CD4-positive, alpha-beta memory T cell (primary cell): ENCODE data around the gene CHN1. TPM values are rescaled to one million over a fixed set of nuclear protein-coding genes. Genes with fewer than 3 reads are reported as not detected.

Experiments
- CTCF ChIA-PET: fragments of 350-600 bp; sonication (Branson Sonifier 250); formaldehyde crosslinking; loops from one replicate; lab custom pipeline; 2021; ENCODE audit warnings: inconsistent platforms; ENCODE audit not compliant: partially characterized antibody; lab: Charles Lee
- POLR2A ChIA-PET: fragments of 350-600 bp; sonication (Branson Sonifier 250); formaldehyde crosslinking; loops from one replicate; lab custom pipeline; 2021; ENCODE audit not compliant: partially characterized antibody; lab: Charles Lee
- DNase-seq, 5 donors: peaks; one replicate each; pipeline versions ENCODE4 v3.0.0 to v3.0.0-alpha.2; 2020 to 2022; ENCODE audit warnings: mixed read lengths in 1 of 5
- H3K27ac ChIP-seq: one replicate; pipeline ENCODE4 v1.7.0; 2013; ENCODE audit warnings: low read depth, low read length
- H3K27me3 ChIP-seq: 2 replicates; pipeline ENCODE4 v1.7.0; 2013; ENCODE audit warnings: mild to moderate bottlenecking, low read length, moderate library complexity; ENCODE audit not compliant: insufficient read depth
- H3K36me3 ChIP-seq: 2 replicates; pipeline ENCODE4 v1.7.0; 2013; ENCODE audit warnings: mild to moderate bottlenecking, low read length, moderate library complexity; ENCODE audit not compliant: insufficient read depth
- H3K4me1 ChIP-seq: 2 replicates; pipeline ENCODE4 v1.7.0; 2013; ENCODE audit warnings: mild to moderate bottlenecking, low read length, moderate library complexity; ENCODE audit not compliant: insufficient read depth
- H3K4me3 ChIP-seq, 2 donors: one replicate each; pipeline ENCODE4 v1.7.0; 2013; ENCODE audit warnings: low read length in 2 of 2, mild to moderate bottlenecking in 1 of 2
- H3K9me3 ChIP-seq, 2 donors: one replicate each; pipeline ENCODE4 v1.7.0; 2013; ENCODE audit warnings: low read length in 2 of 2, control low read depth in 1 of 2; ENCODE audit not compliant: control insufficient read depth in 1 of 2
- H3K27ac Mint-ChIP-seq, 7 donors: one replicate each; pipeline ENCODE4 v1.8.0; 2020 to 2021; ENCODE audit warnings: mixed read lengths in 7 of 7, mild to moderate bottlenecking in 6 of 7, inconsistent platforms in 3 of 7, moderate library complexity in 3 of 7
- H3K27me3 Mint-ChIP-seq, 2 donors: one replicate each; pipeline ENCODE4 v1.8.0; 2020 to 2021; ENCODE audit warnings: mixed read lengths in 2 of 2
- H3K36me3 Mint-ChIP-seq, 2 donors: one replicate each; pipeline ENCODE4 v1.8.0; 2020 to 2021; ENCODE audit warnings: mixed read lengths in 2 of 2, inconsistent platforms in 1 of 2, mild to moderate bottlenecking in 1 of 2
- H3K4me1 Mint-ChIP-seq, 4 donors: one replicate each; pipeline ENCODE4 v1.8.0; 2020 to 2021; ENCODE audit warnings: mixed read lengths in 4 of 4, mild to moderate bottlenecking in 1 of 4
- H3K4me3 Mint-ChIP-seq, 8 donors: one replicate each; pipeline ENCODE4 v1.8.0; 2020 to 2021; ENCODE audit warnings: mixed read lengths in 8 of 8, mild to moderate bottlenecking in 7 of 8, moderate library complexity in 6 of 8, inconsistent platforms in 3 of 8
- H3K9me3 Mint-ChIP-seq, 8 donors: one replicate each; pipeline ENCODE4 v1.8.0; 2020 to 2021; ENCODE audit warnings: mixed read lengths in 8 of 8, mild to moderate bottlenecking in 5 of 8, inconsistent platforms in 3 of 8, moderate library complexity in 1 of 8
- intact Hi-C: fragments of 100-400 bp; cut with micrococcal nuclease; formaldehyde crosslinking; loops from one replicate; pipeline ENCODE4 v1.15.1; 2023
- polyA plus RNA-seq, 2 donors: library from polyadenylated mRNA; unstranded; fragments of 300-500 nt; fragmentation: Illumina TruSeq; gene quantifications; one replicate each; pipeline ENCODE4 v1.2.3, GENCODE V29; 2021
- total RNA-seq, 2 experiments: library from RNA; stranded (reverse); gene quantifications; one replicate each; pipeline ENCODE4 v1.2.3, GENCODE V29; 2021

CHN1 gene
- total and polyA plus RNA-seq, 4 experiments from 2014 or later, result 3.4 to 15.3 (median 8.9) TPM

GRCh38 chr2:174996622-174997021, 8.6 kb downstream of the CHN1 start:
- Mint-ChIP-seq H3K4me3 (no peak overlapping the region), H3K36me3 (no peaks in the 10 kb centered on the region), H3K4me1 (no peaks in the 10 kb centered on the region), H3K27ac (no peak overlapping the region), H3K27me3 (peaks cover 11 to 17% of the 10 kb centered on the region in 2 donors), H3K9me3 (no peaks in the 10 kb centered on the region)
- CTCF ChIA-PET, result no interaction called here
- intact Hi-C loops, result no loop called here
- no peak for DNase-seq
- POLR2A ChIA-PET, result no interaction called here
- H3K27ac ChIP-seq, result no peak overlapping the region
- peaks cover 10% of the 10 kb centered on the region for H3K27me3 ChIP-seq
- no peaks in the 10 kb centered on the region for H3K36me3 ChIP-seq
- no peaks in the 10 kb centered on the region for H3K9me3 ChIP-seq
- H3K4me1 ChIP-seq, result no peaks in the 10 kb centered on the region
- no peak overlapping the region for H3K4me3 ChIP-seq

DNA sequence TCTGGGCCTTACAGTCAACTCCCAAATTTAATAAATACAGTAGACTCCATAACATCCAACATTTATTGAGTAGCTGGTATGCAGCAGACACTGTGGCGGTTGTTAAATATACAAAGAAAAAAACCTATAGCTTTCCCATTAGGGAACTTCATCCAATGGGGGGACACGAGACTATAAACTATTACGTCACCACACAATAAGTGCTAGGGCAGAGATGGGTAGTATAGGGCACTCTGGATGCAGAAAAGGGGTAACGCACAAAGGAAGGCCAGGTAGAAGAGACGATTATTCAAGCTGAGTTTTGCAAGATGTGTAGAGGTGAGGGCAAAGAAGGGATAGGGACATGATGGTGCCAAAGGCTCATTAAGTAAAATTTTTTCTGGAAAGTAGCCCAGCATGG, 10.8 kb downstream of the CHN1 start:
- no peaks in the 10 kb centered on the region for H3K4me1 ChIP-seq
- no peaks in the 10 kb centered on the region for H3K36me3 Mint-ChIP-seq
- ChIA-PET POLR2A (interaction anchor here (1.4 kb wide), 1 partner anchor 11 kb away, joined by 3 read pairs; the partner anchor contains the start of gene CHN1), CTCF (interaction anchor here (1.3 to 7.7 kb wide), 4 partner anchors 11 to 296 kb away, joined by 3 to 104 read pairs (median 38); no protein-coding TSS in a partner anchor)
- H3K27me3 Mint-ChIP-seq, result peaks cover 6 to 11% of the 10 kb centered on the region in 2 donors
- no peak overlapping the region for H3K27ac Mint-ChIP-seq
- no peak overlapping the region for H3K27ac ChIP-seq
- no peaks in the 10 kb centered on the region for H3K9me3 ChIP-seq
- no peaks in the 10 kb centered on the region for H3K27me3 ChIP-seq
- no peaks in the 10 kb centered on the region for H3K9me3 Mint-ChIP-seq
- H3K4me1 Mint-ChIP-seq, result peaks cover 4 to 8% (median 6%) of the 10 kb centered on the region in 4 donors
- no peak overlapping the region for H3K4me3 ChIP-seq
- no peak overlapping the region for H3K4me3 Mint-ChIP-seq
- DNase-seq, result no peak
- no peaks in the 10 kb centered on the region for H3K36me3 ChIP-seq
- intact Hi-C loops, result no loop called here

- CTCF ChIA-PET, result interaction anchor here (1.6 to 7.7 kb wide), 3 partner anchors 9 to 295 kb away, joined by 4 to 104 read pairs (median 70); no protein-coding TSS in a partner anchor
These were observed 12.3 kb downstream of the CHN1 start for GRCh38 chr2:174992886-174993285.

GRCh38 chr2:174985614-174986013, 19.6 kb downstream of the CHN1 start:
- CTCF ChIA-PET, result interaction anchor here (0.9 to 4.8 kb wide), 8 partner anchors 211 to 296 kb away, joined by 3 to 54 read pairs (median 8); no protein-coding TSS in a partner anchor
- H3K27me3 Mint-ChIP-seq, result peaks cover 2 to 3% of the 10 kb centered on the region in 2 donors
- no peak overlapping the region for H3K4me3 ChIP-seq
- H3K27ac ChIP-seq, result no peak overlapping the region
- no peaks in the 10 kb centered on the region for H3K9me3 ChIP-seq
- DNase-seq, result no peak
- peaks cover 0 to 1% (median 0%) of the 10 kb centered on the region in 8 donors for H3K9me3 Mint-ChIP-seq
- H3K27me3 ChIP-seq, result peaks cover 3% of the 10 kb centered on the region
- no peaks in the 10 kb centered on the region for H3K36me3 Mint-ChIP-seq
- no peak overlapping the region for H3K4me3 Mint-ChIP-seq
- H3K36me3 ChIP-seq, result no peaks in the 10 kb centered on the region
- no peak overlapping the region for H3K27ac Mint-ChIP-seq
- intact Hi-C loops, result loop anchor here (1.0 kb wide), 3 partner anchors 214 to 288 kb away; no protein-coding TSS in a partner anchor
- H3K4me1 ChIP-seq, result no peaks in the 10 kb centered on the region
- POLR2A ChIA-PET, result no interaction called here
- peaks cover 4 to 8% (median 6%) of the 10 kb centered on the region in 4 donors for H3K4me1 Mint-ChIP-seq

More at GRCh38 chr2:174992886-174993285, 12.3 kb downstream of the CHN1 start:
- Mint-ChIP-seq H3K27me3 (peaks cover 6 to 11% of the 10 kb centered on the region in 2 donors), H3K4me1 (peaks cover 4 to 8% (median 6%) of the 10 kb centered on the region in 4 donors), H3K27ac (no peak overlapping the region), H3K9me3 (no peaks in the 10 kb centered on the region), H3K36me3 (no peaks in the 10 kb centered on the region), H3K4me3 (no peak overlapping the region)
- H3K4me1 ChIP-seq, result no peaks in the 10 kb centered on the region
- H3K27ac ChIP-seq, result no peak overlapping the region
- no peak overlapping the region for H3K4me3 ChIP-seq
- no peaks in the 10 kb centered on the region for H3K36me3 ChIP-seq
- no peak for DNase-seq
- intact Hi-C loops, result no loop called here
- no peaks in the 10 kb centered on the region for H3K27me3 ChIP-seq
- POLR2A ChIA-PET, result no interaction called here
- no peaks in the 10 kb centered on the region for H3K9me3 ChIP-seq

- POLR2A ChIA-PET, result no interaction called here
- peaks cover 0 to 1% (median 0%) of the 10 kb centered on the region in 8 donors for H3K9me3 Mint-ChIP-seq
- Histone ChIP-seq H3K4me1 (no peaks in the 10 kb centered on the region), H3K36me3 (no peaks in the 10 kb centered on the region), H3K27ac (no peak overlapping the region), H3K27me3 (peaks cover 3% of the 10 kb centered on the region), H3K9me3 (no peaks in the 10 kb centered on the region), H3K4me3 (no peak overlapping the region)
- no peak for DNase-seq
- intact Hi-C loops, result no loop called here
- H3K4me1 Mint-ChIP-seq, result no peaks in the 10 kb centered on the region
- CTCF ChIA-PET, result interaction anchor here (0.6 to 4.8 kb wide), 10 partner anchors 9 to 295 kb away, joined by 3 to 54 read pairs (median 4); no protein-coding TSS in a partner anchor
- no peak overlapping the region for H3K27ac Mint-ChIP-seq
- no peaks in the 10 kb centered on the region for H3K36me3 Mint-ChIP-seq
- no peak overlapping the region for H3K4me3 Mint-ChIP-seq
- peaks cover 0 to 3% of the 10 kb centered on the region in 2 donors for H3K27me3 Mint-ChIP-seq
These were observed 20.6 kb downstream of the CHN1 start for GRCh38 chr2:174984561-174984960.

GRCh38 chr2:174981331-174981730, 23.9 kb downstream of the CHN1 start:
- Mint-ChIP-seq H3K27me3 (no peaks in the 10 kb centered on the region), H3K4me1 (no peaks in the 10 kb centered on the region), H3K27ac (no peak overlapping the region), H3K4me3 (no peak overlapping the region), H3K9me3 (peaks cover 0 to 1% (median 0%) of the 10 kb centered on the region in 8 donors), H3K36me3 (no peaks in the 10 kb centered on the region)
- CTCF ChIA-PET, result interaction anchor here (0.7 to 1.6 kb wide), 3 partner anchors 8 to 236 kb away, joined by 3 to 6 read pairs (median 4); no protein-coding TSS in a partner anchor
- Histone ChIP-seq H3K27ac (no peak overlapping the region), H3K36me3 (no peaks in the 10 kb centered on the region), H3K9me3 (no peaks in the 10 kb centered on the region), H3K4me1 (no peaks in the 10 kb centered on the region), H3K27me3 (peaks cover under 1% of the 10 kb centered on the region), H3K4me3 (no peak overlapping the region)
- no peak for DNase-seq
- POLR2A ChIA-PET, result no interaction called here
- intact Hi-C loops, result no loop called here

DNA sequence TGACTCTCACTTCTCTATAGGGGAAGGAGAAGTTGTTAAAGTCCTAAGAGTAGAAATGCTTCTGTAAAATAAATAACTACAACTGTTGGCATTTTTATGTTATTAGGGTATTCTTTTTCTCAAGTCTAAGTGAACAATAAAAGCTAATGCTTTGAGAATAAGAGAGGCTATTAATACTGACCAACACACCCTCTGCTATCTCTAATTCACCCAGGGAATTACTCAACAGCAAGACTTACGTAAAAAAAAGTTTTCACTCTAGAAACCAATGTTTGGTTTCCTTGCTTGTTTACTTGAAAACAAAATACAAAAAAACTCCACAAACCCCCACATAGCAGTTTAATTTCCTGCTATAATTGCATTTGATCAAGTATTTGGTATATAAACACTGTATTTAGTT, 25.2 kb downstream of the CHN1 start:
- Histone ChIP-seq H3K36me3 (no peaks in the 10 kb centered on the region), H3K27me3 (no peaks in the 10 kb centered on the region), H3K27ac (no peak overlapping the region), H3K4me1 (no peaks in the 10 kb centered on the region), H3K4me3 (no peak overlapping the region), H3K9me3 (no peaks in the 10 kb centered on the region)
- no peak for DNase-seq
- Mint-ChIP-seq H3K36me3 (no peaks in the 10 kb centered on the region), H3K27ac (no peak overlapping the region), H3K9me3 (peaks cover 0 to 1% (median 0%) of the 10 kb centered on the region in 8 donors), H3K4me1 (no peaks in the 10 kb centered on the region), H3K27me3 (peaks cover 0 to 2% of the 10 kb centered on the region in 2 donors), H3K4me3 (no peak overlapping the region)
- ChIA-PET POLR2A (no interaction called here), CTCF (interaction anchor here (1.6 kb wide), 1 partner anchor 231 kb away, joined by 6 read pairs; no protein-coding TSS in a partner anchor)
- intact Hi-C loops, result no loop called here
